Stimulated activated CD8-positive, alpha-beta memory T cell treated with anti-CD3 and anti-CD28 coated beads, Interleukin-15, amount 100 ng/mL, for 4 hours (primary cell): Measurements from ENCODE around the gene PALM3.

Experiments used
- DNase-seq, 2 donors: peaks; one replicate each; pipeline ENCODE4 v3.0.0-alpha.2; 2020; ENCODE audit warnings: low read depth in 2 of 2

PALM3 gene

GRCh38 chr19:14089662-14090508, 28.0 kb upstream of the PALM3 start:
- DNase-seq = no peak

- DNase-seq = no peak
These were observed 27.5 kb upstream of the PALM3 start for GRCh38 chr19:14089412-14089661.

DNA sequence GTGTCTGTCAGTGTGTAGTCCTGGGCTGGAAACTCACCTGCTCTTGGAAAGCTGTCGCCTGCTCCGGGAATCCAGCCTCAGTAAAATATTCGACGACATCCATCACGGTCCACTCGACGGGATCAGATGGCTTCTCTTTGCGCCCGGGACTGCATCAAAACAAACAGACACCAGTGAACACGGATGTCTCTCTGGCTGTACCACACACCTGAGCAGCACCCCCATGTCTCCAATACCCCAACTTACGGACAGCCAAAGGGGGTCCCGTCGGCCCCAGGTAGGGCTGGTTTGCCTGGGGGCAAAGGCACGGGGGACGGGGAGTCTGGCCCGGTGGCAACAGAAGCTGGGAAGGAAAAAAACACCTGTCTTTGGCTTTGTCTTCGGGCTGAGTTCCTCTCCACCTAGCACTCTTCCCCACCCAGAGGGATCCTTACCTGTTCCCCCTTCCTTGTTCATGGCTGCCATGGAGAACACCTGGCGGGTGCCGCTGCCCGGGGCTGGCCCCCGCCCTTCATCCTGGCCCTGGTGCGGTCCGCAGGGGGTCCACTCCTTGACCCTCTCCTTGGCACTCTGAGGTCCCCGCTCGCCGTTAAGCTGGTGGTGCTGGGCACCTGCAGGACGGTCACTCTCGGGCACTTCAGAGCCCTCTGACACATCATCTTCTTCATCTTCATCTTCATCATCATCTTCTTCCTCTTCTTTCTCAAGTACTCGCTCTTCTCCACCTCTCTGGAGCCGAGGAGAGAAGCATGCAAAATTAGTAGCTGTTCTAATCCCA, 26.9 kb upstream of the PALM3 start:
- DNase-seq = no peak

- no peak for DNase-seq
These were observed 24.2 kb upstream of the PALM3 start for GRCh38 chr19:14086098-14086497.

- no peak for DNase-seq
These were observed 23.6 kb upstream of the PALM3 start, which contains the start of gene C19orf67 for GRCh38 chr19:14085309-14085995. Gene C19orf67 (minus strand): TSS chr19:14085783. CDS start chr19:14085627, 156 bp downstream.

- DNase-seq = no peak
These were observed 20.7 kb upstream of the PALM3 start for GRCh38 chr19:14082675-14082960.

GRCh38 chr19:14081797-14082674, 20.2 kb upstream of the PALM3 start:
- DNase-seq = no peak

- DNase-seq = peak; percentile 97 to 99
These were observed 19.3 kb upstream of the PALM3 start for GRCh38 chr19:14080887-14081796.

- DNase-seq = no peak
These were observed 16.5 kb upstream of the PALM3 start for GRCh38 chr19:14078411-14078810.

- no peak for DNase-seq
These were observed 12.3 kb upstream of the PALM3 start for GRCh38 chr19:14073925-14074838.

DNA sequence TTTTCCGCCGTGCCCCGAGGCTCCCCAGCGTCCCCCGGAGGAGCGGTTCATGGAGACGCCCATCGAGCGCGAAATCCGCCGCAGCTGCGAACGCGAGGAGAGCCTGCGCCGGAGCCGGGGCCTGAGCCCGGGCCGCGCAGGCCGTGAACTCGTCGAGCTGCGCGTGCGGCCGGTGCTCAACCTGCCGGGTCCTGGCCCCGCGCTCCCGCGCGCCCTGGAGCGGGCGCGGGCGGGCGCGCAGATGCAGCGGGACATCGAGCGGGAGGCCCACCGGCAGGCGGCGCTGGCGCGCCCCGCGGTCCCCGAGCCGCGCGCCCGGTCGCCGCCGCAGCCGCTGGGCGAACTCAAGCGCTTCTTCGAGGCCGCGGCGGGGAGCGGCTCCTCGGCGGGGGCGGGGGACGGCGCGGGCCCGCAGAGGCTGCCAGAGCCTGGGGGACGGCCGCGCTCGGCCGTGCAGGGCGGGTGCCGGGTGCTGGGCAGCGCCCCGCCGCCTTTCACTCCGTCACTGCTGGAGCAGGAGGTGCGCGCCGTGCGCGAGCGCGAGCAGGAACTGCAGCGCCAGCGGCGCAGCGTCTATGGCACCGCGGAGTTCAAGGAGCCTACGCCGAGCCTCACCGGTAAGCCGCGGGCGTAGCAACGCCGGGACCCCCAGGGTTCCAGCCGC, 11.5 kb upstream of the PALM3 start:
- peak; percentile 39 to 60 for DNase-seq

- no peak for DNase-seq
These were observed 10.8 kb upstream of the PALM3 start, which contains the start of gene MISP3 for GRCh38 chr19:14072535-14073260. Gene MISP3 (plus strand): TSS chr19:14072786. CDS start chr19:14073310, 524 bp downstream.

DNA sequence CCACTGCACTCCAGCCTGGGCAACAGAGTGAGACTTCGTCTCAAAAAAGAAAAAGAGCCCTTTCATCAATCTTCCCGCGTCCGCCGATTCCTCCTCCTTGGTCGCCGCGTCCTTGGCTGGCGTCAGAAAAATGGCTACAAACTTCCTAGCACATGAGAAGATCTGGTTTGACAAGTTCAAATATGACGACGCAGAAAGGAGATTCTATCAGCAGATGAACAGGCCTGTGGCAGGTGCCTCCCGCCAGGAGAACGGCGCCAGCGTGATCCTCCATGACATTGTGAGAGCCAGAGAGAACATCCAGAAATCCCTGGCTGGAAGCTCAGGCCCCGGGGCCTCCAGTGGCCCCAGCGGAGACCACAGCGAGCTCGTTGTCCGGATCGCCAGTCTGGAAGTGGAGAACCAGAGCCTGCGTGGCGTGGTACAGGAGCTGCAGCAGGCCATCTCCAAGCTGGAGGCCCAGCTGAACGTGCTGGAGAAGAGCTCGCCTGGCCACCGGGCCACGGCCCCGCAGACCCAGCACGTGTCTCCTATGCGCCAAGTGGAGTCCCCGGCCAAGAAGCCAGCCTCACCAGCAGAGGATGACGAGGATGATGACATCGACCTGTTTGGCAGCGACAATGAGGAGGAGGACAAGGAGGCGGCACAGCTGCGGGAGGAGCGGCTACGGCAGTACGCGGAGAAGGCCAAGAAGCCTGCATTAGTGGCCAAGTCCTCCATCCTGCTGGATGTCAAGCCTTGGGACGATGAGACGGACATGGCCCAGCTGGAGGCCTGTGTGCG, 8.6 kb upstream of the PALM3 start:
- DNase-seq = no peak

GRCh38 chr19:14066134-14066533, 4.3 kb upstream of the PALM3 start:
- no peak for DNase-seq

DNA sequence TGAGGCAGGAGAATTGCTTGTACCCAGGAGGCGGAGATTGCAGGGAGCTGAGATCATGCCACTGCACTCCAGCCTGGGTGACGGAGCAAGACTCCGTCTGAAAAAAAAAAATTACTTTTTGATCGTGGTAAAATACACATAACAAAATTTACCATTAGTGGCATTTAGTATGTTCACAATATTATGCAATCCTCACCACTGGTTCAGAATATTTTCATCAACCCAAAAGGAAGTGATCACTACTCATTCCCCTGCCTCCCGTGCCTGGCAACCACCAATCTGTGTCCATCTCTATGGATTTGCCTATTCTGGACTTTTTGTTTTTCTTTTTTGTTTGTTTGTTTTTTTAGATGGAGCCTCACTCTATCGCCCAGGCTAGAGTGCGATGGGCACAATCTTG, 1.2 kb upstream of the PALM3 start:
- DNase-seq = no peak

GRCh38 chr19:14062558-14062855, 631 bp upstream of the PALM3 start:
- DNase-seq = no peak

- no peak for DNase-seq
These were observed 661 bp downstream of the PALM3 start for GRCh38 chr19:14061081-14061749.
